Jurkat, Clone E6-1 (cell line): Measurements from ENCODE around the gene WDPCP.
"Not testable (repeated sequence)": the region's sequence is repeated elsewhere in the genome, so short reads cannot be mapped to it uniquely, and the experiment has no call there.

ENCODE experiments used
- DNase-seq: peaks from one replicate; pipeline ENCODE4 v3.0.0-alpha.2; 2011; ENCODE audit warnings: low read depth, low spot score
- H3K4me3 ChIP-seq: 2 replicates; pipeline ENCODE4 v1.5.1; 2011; ENCODE audit warnings: mild to moderate bottlenecking, low read length, control low read depth, moderate library complexity

The WDPCP gene

DNA sequence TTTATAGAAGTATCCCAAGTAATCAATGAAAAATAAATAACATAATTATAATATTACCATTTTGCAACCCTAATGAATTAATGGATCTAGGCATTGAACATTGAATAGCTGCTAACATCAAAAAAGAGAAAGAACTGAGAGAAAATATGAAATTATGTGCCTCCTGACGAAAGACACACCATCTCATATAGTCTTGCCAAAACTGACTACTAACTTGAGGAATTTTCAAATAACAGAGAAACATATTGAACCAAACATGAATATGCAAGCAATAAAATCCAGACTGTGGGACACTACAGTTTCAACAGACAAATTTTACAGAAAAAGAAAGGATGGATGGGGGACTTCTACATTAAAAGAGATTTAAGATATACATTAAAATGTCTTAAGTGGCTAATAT is 165.7 kb downstream of the WDPCP start:
- no peak for DNase-seq

DNA sequence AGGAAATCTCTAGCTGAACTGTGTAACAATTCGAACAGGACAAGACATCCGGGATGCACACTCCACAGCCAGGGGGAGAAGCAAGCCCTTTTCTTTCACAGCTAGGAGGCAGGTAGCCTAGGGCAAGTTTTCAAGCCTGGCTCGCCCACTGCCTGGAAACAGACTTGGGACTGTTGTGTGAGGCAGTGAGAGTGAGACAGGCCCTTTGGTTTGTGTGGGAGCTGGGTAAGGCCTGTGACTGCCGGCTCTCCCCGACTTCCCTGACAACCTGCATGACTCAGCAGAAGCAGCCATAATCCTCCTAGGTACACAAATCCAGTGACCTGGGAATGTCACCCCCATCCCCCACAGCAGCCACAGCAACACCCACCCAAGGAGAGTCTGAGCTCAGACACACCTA is 179.7 kb downstream of the WDPCP start:
- no peak overlapping the region for H3K4me3 ChIP-seq
- no peak for DNase-seq

More for the DNA sequence above, 165.7 kb downstream of the WDPCP start:
- H3K4me3 ChIP-seq = no peak overlapping the region

DNA sequence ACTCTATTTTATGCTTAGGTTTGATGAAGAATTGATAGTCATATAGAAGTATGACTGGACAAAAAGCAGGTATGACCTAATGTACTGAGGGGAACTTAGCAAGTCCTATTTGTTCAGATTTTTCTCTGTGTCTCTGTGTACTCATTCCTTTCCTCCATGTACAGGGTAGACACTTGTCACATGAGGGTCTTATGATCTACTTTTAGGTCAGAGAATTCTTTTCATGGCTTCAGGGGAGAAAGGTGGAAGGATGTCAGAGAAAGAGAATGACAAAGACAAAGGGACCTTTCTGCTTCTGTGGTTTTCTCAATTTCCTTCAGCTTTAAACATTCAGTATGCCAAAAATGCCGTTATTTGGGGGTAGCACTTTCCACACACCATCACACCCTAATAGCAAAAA is 181.6 kb downstream of the WDPCP start:
- peak; percentile 10 for DNase-seq
- H3K4me3 ChIP-seq = no peak overlapping the region

DNA sequence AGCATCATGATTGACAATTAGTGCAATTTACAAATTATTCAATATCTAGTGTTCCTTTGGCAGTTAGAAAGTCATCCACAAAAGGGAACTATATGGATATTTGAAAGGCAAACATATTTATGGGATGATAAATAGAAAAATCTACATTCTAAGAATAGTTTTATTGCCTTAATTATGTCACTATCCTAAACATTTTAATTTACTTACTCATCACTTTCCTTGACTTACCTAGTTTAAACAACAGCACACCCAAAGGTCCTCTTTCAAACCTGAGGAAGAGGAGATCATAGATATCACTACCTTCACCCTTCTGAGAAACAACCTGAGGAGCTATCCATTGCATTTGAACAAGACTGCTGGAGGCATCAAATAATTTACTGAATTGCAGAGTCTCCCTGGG is 184.5 kb downstream of the WDPCP start:
- no peak for DNase-seq
- H3K4me3 ChIP-seq = no peak overlapping the region

DNA sequence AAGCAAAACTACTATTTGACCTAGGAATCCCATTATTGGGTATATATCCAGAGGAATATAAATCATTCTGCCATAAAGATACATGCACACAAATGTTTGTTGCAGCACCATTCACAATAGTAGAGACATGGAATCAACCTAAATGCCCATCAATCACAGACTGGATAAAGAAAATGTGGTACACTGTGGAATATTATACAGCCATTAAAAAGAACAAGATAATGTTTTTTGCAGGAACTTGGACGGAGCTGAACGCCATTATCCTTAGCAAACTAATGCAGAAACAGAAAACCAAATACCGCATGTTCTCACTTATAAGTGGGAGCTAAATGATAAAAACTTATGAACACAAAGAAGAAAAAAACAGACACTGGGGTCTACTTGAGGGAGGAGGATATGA is 185.4 kb downstream of the WDPCP start:
- DNase-seq, H3K4me3 ChIP-seq: not testable (repeated sequence)

DNA sequence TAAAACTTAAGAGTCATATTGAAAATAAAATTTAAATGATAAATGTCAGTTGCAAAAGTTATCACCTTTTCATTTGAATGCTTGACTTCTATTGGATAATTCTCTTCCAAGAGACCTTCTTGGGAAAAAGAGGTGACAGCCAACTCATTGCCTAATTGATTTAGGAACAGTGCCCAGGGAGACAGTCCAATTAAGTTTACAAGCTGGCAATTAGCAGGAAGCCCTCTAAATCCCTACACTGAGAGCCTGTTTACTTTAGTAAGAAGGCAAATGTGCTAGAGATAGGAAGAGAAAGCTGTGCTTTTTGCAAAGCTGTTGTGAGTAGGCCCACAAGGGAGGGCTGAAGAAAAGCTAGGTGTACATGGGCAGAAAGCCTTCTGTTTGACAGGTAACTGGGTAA is 189.1 kb downstream of the WDPCP start:
- DNase-seq = no peak

DNA sequence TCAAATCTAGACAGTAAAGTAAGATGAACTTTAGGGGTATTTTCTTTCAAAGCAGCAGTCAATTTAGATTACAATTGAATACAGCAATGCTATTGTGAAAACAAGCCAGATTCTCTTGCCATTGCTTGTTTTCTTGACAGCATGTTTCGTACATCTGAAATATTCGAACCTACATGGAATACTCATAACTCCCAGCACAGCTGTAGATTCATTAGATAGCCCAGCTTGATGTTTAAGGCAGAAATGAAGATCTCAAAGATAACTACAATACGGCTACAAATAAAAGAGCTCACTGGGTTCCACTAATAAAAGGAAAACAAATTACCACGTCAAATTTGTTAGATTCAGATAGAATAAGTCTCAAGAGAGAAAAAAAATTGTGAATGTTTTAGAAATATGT is 208.8 kb downstream of the WDPCP start:
- no peak for DNase-seq
- H3K4me3 ChIP-seq = no peak overlapping the region

More for the DNA sequence above, 189.1 kb downstream of the WDPCP start:
- H3K4me3 ChIP-seq = no peak overlapping the region

DNA sequence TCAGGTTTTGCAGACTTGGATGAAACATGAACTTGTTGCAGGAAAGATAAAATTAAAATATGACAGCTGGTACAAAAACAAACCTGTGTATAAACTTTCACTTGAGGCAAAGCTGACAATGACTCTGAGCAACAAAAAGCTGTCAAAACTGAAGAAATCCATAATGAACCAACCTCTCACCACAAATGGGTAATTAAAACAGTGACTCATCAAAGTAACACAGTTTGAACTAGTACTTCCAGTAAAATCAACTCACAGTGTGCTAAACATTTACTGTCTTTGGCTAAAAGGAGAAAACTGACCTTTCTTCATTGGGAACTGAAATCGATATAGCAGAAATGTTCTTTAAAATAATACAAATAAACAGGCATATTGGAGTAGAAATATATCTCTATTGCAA is 209.7 kb downstream of the WDPCP start:
- no peak overlapping the region for H3K4me3 ChIP-seq
- no peak for DNase-seq

DNA sequence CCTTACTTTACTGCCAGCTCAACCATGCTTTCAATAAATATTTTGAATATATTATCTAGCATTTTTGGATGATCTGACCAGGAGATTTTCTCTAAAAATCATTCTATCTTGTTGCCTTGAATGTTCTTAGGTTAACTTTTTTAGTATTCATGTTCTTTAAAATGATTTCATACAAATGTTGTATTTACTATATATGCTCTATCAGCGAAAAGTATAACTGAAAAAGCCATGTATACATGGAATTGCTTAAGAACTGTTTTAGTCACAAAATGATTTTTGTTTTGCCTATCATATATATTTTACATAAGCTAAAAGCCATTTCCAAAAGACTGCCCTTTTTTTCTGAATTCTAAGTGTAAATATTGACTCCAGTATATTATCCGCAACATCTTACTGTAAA is 213.9 kb downstream of the WDPCP start:
- no peak for DNase-seq
- H3K4me3 ChIP-seq = no peak overlapping the region

DNA sequence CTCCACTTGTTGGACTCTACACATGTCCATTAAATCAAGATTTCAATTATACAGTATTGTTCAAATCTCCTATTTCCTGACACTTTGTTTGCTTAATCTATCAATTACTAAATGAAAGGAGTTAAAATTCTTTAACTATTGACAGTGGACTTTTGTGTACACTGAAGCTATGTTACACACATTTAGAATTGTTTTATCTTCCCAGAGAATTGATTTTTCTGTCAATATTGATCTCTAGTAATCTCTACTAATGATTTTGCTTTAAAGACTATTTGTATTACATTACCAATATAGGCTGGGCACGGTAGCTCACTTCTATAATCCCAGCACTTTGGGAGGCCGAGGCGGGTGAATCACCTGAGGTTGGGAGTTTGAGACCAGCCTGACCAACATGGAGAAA is 215.7 kb downstream of the WDPCP start:
- DNase-seq = no peak
- no peak overlapping the region for H3K4me3 ChIP-seq

DNA sequence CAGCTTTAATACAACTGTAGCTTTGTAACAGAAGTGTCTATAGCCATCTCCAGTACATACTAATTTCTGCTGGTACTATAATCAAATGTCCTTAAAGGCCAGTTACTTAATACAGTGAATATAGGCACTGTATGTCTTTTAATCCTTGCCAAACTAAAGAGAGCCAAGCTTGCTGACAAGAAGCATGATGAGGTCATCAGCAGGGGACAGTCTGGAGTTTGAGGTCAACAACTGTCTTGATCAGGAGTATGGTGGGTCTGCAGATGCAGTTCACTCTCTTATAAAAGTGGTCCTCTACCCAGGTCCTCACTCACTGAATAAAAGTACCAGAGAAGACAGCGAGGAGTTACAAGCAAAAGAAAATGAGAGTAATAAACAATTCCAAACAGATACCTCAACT is 219.1 kb downstream of the WDPCP start:
- DNase-seq = no peak

DNA sequence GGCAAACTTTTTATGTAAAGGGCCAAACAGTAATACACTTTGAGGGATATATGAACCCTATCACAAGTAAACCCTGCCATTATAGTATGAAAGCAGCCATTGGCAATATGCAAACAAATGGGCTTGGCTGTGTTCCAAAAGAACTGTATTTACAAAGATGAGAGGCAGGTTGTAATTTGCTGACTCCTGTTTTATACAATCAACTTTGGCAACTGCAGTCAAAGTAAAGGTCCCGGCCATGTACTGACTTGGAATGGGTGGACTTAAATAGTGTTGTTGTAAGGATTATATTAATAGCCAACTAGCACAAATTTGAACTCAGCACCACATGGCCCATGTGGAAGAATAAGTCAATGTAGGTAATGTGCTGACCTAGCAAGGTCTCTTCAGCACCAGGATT is 223.4 kb downstream of the WDPCP start:
- H3K4me3 ChIP-seq = no peak overlapping the region
- no peak for DNase-seq

More for the DNA sequence above, 219.1 kb downstream of the WDPCP start:
- no peak overlapping the region for H3K4me3 ChIP-seq

DNA sequence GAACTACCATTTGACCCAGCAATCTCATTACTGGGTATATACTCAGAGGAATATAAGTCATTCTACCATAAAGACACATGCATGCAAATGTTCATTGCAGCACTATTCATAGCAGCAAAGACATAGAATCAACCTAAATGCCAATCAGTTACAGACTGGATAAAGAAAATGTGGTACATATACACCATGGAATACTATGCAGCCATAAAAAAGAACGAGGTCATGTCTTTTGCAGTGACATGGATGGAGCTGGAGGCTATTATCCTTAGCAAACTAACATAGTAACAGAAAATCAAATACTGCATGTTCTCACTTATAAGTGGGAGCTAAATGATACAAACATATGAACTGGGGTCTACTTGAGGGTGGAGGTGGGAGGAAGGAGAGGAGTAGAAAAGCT is 230.6 kb downstream of the WDPCP start:
- not testable (repeated sequence) for H3K4me3 ChIP-seq, DNase-seq

DNA sequence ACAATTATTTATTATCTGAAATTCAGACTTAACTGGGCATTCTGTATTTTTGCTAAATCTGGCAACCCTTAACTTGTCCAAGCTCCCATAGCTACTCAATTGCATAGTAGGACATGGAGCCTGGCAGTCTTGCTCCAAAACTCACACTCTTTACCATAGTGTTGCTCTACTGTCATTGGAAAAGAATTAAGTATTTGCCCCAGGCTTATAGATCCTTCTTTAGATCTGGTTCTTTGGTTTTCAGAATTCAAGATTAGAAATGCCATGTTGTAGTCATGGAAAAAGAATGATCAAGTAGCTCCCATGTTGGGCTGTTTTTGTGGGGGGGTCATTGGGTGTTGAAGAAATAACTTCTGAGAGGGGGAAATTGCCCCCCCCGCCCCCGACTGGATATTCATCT is 240.9 kb downstream of the WDPCP start:
- H3K4me3 ChIP-seq = no peak overlapping the region
- DNase-seq = no peak

DNA sequence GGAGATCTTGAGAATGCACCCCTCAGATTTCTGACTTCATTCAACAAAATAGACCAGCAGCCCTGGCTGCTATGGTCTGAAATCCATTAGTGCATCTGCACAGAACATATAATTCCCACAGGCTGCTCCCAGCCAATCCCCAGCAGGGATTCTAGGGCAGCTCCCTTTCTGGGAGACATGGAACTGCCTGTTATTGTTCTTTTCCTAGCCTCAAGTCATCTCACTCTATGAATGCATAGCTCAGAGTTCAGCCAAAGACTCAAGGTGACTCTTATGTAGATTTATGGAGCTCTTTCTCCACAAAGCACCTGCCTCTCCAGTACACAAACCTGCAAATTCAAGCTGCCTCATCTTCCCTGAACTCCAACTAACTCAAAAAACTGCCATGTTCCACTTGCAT is 241.9 kb downstream of the WDPCP start:
- no peak for DNase-seq
- H3K4me3 ChIP-seq = no peak overlapping the region

DNA sequence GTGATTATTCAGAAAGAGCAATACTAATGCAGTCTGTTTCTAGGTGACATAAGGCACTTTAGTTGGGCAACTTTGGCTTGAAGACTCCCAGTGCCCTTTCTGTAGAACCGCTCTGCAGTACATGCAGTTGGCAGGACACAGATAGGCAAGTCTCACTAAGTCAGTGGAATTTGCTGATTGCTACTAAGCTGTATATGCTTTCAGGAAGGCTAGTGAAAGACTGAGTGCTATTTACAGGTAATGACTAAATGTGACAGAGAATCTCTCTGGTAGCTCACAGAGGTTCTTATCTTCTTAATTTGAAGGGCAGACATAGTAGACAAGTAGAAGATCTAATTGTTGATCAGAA is 243.0 kb downstream of the WDPCP start:
- H3K4me3 ChIP-seq = no peak overlapping the region
- no peak for DNase-seq

DNA sequence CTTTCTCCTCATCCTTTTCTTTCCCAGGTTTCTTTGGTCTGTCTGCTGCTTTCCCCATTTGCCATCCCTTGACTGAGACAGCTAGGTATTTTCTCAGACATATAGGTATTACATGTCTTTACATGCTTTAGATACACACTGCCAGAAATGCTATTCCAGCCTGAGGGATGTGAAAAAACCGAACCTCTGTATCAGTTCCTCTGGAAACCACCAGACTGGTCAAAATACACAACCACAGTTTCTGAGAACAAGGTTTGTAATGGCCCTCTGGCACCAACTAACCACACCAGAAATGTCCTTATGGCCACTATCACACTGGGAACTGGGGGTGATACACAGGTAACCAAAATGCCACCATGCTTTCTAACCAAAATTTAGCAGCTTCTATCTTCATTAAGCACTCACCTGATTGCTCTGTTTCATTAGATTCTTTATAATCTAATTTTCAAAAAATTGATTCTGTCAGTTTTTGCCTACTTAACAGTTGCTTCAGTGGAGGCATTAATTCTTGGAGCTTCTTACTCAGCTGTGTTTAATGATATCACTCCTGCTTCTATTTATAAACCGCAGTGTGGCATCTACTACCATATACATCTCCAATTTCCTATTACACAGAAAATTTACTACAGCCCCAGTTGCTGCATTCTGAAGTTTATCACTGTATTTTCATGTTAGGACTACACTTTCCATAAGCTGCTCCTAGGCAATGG is 243.5 kb downstream of the WDPCP start:
- no peak for DNase-seq
- H3K4me3 ChIP-seq = no peak overlapping the region

DNA sequence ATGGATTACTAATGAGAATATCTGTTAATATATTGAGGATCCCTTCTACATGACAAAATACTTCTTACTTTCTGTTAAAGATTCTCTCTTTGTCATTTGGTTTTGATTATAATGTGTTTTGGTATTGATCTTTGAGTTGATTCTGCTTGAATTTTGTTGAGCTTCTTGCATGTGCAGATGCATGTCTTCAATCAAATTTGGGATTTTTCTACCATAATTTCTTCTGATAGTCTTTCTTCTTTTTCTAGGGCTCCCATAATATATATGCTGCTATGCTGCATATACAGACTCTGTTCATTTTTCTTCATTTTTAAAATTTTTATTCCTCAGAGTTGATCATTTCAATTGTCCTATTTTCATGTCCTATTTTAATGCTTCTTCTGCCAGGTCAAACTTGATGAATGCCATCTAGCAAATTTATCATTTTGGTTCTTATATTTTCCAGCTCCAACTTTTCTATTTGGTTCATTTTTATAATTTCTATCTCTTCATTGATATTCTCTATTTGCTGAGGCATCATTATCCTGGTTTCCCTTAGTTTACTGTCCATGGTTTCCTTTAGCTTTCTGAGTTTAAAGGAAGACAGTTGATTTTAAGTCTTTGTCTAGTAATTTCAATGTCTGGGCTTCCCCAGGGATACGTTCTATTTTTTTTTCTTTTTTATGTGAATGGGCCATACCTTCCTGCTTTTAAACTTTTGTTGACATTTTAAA is 244.7 kb downstream of the WDPCP start:
- H3K4me3 ChIP-seq = no peak overlapping the region
- DNase-seq = no peak

DNA sequence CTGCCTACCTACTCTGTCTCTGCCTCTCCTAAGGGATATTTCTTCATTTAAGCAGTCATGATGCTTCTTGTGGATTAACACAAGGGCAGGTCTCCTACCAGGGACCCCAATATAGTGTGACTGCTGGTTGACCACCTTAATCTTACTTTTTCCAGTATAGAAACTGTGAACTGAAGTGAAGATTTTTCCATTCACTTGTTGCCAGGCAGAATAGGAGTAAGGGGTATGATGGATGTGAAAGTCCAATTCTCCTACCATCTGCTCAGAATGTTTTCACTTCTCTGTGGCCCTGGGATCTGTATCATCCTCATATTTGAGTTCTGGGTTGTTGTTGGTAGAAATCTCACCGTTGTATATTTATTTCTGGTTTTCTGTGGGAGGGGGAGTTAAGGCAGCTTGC is 247.8 kb downstream of the WDPCP start:
- H3K4me3 ChIP-seq = no peak overlapping the region
- no peak for DNase-seq

DNA sequence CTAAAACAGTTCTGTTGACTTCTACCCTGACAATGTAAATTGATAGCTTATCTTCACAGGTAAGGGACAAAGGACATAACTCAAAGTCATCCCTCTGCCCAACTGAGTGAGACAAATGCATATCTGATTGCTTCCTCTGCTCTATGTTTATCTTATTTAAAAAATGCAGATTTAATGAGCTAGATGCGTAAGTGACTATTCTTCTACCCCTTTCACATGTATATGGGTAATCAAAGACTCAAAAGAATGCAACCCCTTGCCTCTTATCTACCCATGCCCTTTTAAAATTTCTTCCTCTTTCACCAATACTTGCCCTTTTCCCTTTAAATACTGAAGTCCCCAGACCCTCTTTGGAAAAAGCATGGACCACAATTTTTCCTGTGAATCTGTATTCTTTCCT is 253.4 kb downstream of the WDPCP start:
- no peak overlapping the region for H3K4me3 ChIP-seq
- DNase-seq = no peak

DNA sequence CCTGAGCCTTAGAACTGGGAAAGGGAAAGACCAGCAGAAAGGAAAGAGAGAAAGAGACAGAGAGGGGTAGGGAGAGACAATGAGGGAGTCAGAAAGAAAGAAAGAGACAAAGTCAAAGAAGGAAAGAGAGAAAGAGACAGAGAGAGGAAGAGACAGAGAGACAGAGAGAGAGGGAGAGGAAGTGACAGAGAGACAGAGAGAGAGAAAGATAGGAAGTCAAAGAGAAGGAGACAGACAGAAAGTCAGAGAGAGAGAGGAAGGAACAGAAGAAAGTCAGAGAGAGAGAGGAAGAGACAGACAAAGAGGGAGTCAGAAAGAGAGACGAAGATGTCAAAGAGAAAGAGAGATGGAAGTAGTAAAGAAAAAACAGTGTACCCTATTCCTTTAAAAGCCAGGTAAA is 261.8 kb downstream of the WDPCP start:
- DNase-seq = no peak
- H3K4me3 ChIP-seq = no peak overlapping the region
